Common myeloid progenitor, CD34-positive (primary cell): Measurements from ENCODE around the gene EPN1.

Experiments
- CTCF ChIA-PET: fragments of 350-600 bp; sonication (Branson Sonifier 250); formaldehyde crosslinking; loops from one replicate; lab custom pipeline; 2021; ENCODE audit warnings: antibody characterized with exemption; lab: Charles Lee
- POLR2A ChIA-PET: fragments of 350-600 bp; sonication (Branson Sonifier 250); formaldehyde crosslinking; loops from one replicate; lab custom pipeline; 2021; ENCODE audit warnings: antibody characterized with exemption; lab: Charles Lee
- DNase-seq, 3 donors: peaks; one replicate each; pipeline versions ENCODE4 v3.0.0 to v3.0.0-alpha.2; 2013
- H3K27ac ChIP-seq, 2 experiments: 1 replicate in 1 of 2; 2 replicates in 1 of 2; pipeline ENCODE4 v1.7.0; 2013; ENCODE audit warnings: inconsistent platforms in 2 of 2, low read length in 2 of 2, mild to moderate bottlenecking in 2 of 2, low read depth in 1 of 2, moderate library complexity in 1 of 2; ENCODE audit not compliant: severe bottlenecking in 2 of 2, insufficient read depth in 1 of 2, poor library complexity in 1 of 2
- H3K27me3 ChIP-seq, 5 experiments: replicated peaks in 2 of 5; 1 replicate in 3 of 5; 2 replicates in 2 of 5; pipeline versions ENCODE4 v1.6.1 to v1.7.0; 2013; ENCODE audit warnings: low read length in 4 of 5, mild to moderate bottlenecking in 2 of 5, moderate library complexity in 2 of 5, inconsistent platforms in 1 of 5; ENCODE audit not compliant: insufficient read depth in 5 of 5, control insufficient read depth in 4 of 5
- H3K36me3 ChIP-seq, 4 experiments: 1 replicate in 2 of 4; 2 replicates in 2 of 4; pipeline versions ENCODE4 v1.6.1 to v1.7.0; 2013; ENCODE audit warnings: low read length in 3 of 4, control low read depth in 1 of 4, mild to moderate bottlenecking in 1 of 4; ENCODE audit not compliant: control insufficient read depth in 4 of 4, insufficient read depth in 4 of 4
- H3K4me1 ChIP-seq, 4 experiments: 1 replicate in 3 of 4; 2 replicates in 1 of 4; pipeline versions ENCODE4 v1.6.1 to v1.7.1; 2013; ENCODE audit warnings: low read length in 3 of 4, mild to moderate bottlenecking in 3 of 4, control low read depth in 1 of 4, inconsistent platforms in 1 of 4, moderate library complexity in 1 of 4; ENCODE audit not compliant: control insufficient read depth in 4 of 4, insufficient read depth in 4 of 4; ENCODE audit errors: control extremely low read depth in 1 of 4
- H3K4me3 ChIP-seq, 7 experiments: 1 replicate in 4 of 7; 2 replicates in 3 of 7; pipeline versions ENCODE4 v1.5.1 to v1.7.0; 2013; ENCODE audit warnings: mild to moderate bottlenecking in 7 of 7, low read length in 6 of 7, moderate library complexity in 6 of 7, inconsistent platforms in 2 of 7, low read depth in 2 of 7, control low read depth in 1 of 7; ENCODE audit not compliant: insufficient read depth in 4 of 7, control insufficient read depth in 1 of 7; ENCODE audit errors: extremely low read depth in 1 of 7
- H3K9me3 ChIP-seq, 5 experiments: 1 replicate in 4 of 5; 2 replicates in 1 of 5; pipeline versions ENCODE4 v1.6.1 to v1.7.1; 2013; ENCODE audit warnings: low read length in 4 of 5, mild to moderate bottlenecking in 2 of 5, inconsistent platforms in 1 of 5, low read depth in 1 of 5, moderate library complexity in 1 of 5; ENCODE audit not compliant: control insufficient read depth in 4 of 5, insufficient read depth in 2 of 5; ENCODE audit errors: control extremely low read depth in 1 of 5
- WGBS: methylation state at CpG from one replicate; pipeline ENCODE4 v1.1.5; 2013; ENCODE audit not compliant: insufficient coverage; 5-methylcytosine and 5-hydroxymethylcytosine counted together

EPN1 gene

GRCh38 chr19:55654868-55655647 lies 20.0 kb upstream of the EPN1 start, which contains the start of gene U2AF2:
Gene U2AF2, plus strand, starts transcription at chr19:55655035. Its CDS starts 70 bp downstream, at chr19:55655105.
- no peaks in the 10 kb centered on the region for H3K9me3 ChIP-seq
- H3K36me3 ChIP-seq, result peaks cover 2 to 58% (median 22%) of the 10 kb centered on the region in 4 experiments
- H3K4me1 ChIP-seq, result peaks cover 18 to 47% (median 36%) of the 10 kb centered on the region in 4 experiments
- DNase-seq, result peak; percentile 93 to 96 (median 95)
- ChIA-PET CTCF (interaction anchor here (0.7 to 2.5 kb wide), 8 partner anchors 10 to 29 kb away, joined by 3 to 9 read pairs (median 4); partner anchors contain the start of gene ZNF581), POLR2A (interaction anchor here (0.9 to 1.4 kb wide), 3 partner anchors 13 to 56 kb away, joined by 4 to 6 read pairs (median 4); partner anchors contain the start of gene FIZ1)
- peak within 1 kb of the TSS; percentile 79 to 95 (median 87) for H3K4me3 ChIP-seq
- WGBS, result under 1% methylated on average over 76 of the region's 95 CpGs
- H3K27ac ChIP-seq, result peak within 1 kb of the TSS; percentile 96 to 99
- no peaks in the 10 kb centered on the region for H3K27me3 ChIP-seq

- DNase-seq, result no peak
- ChIA-PET CTCF (interaction anchor here (3.4 kb wide), 1 partner anchor 15 kb away, joined by 18 read pairs; no protein-coding TSS in a partner anchor), POLR2A (no interaction called here)
- 0% methylated on average over 14 of the region's 19 CpGs for WGBS
- no peaks in the 10 kb centered on the region for H3K27me3 ChIP-seq
- no peaks in the 10 kb centered on the region for H3K9me3 ChIP-seq
- H3K36me3 ChIP-seq, result peaks cover 2 to 59% (median 26%) of the 10 kb centered on the region in 4 experiments
- peak overlapping the region; percentile 96 to 99 for H3K27ac ChIP-seq
- peaks cover 18 to 47% (median 36%) of the 10 kb centered on the region in 4 experiments for H3K4me1 ChIP-seq
- peak overlapping the region; percentile 73 to 94 (median 87) for H3K4me3 ChIP-seq
Observed at GRCh38 chr19:55655648-55656040, 19.4 kb upstream of the EPN1 start.

GRCh38 chr19:55656552-55656951 lies 18.5 kb upstream of the EPN1 start:
- Histone ChIP-seq H3K36me3 (peaks cover 2 to 61% (median 31%) of the 10 kb centered on the region in 4 experiments), H3K4me1 (peaks cover 18 to 47% (median 36%) of the 10 kb centered on the region in 4 experiments), H3K9me3 (no peaks in the 10 kb centered on the region), H3K27me3 (no peaks in the 10 kb centered on the region), H3K4me3 (peak overlapping the region in 6 of 7 experiments; percentile 84 to 94 (median 90)), H3K27ac (peak overlapping the region; percentile 96 to 99)
- 76% methylated on average over 6 of the region's 7 CpGs for WGBS
- POLR2A ChIA-PET, result interaction anchor here (1.1 kb wide), 1 partner anchor 15 kb away, joined by 3 read pairs; no protein-coding TSS in a partner anchor
- no peak for DNase-seq
- CTCF ChIA-PET, result interaction anchor here (1.3 to 3.4 kb wide), 2 partner anchors 15 to 17 kb away, joined by 5 to 18 read pairs; no protein-coding TSS in a partner anchor

- Histone ChIP-seq H3K9me3 (no peaks in the 10 kb centered on the region), H3K27ac (peak overlapping the region in 1 of 2 experiments; percentile 99), H3K4me3 (peak overlapping the region in 6 of 7 experiments; percentile 2 to 94 (median 86)), H3K4me1 (peaks cover 18 to 47% (median 36%) of the 10 kb centered on the region in 4 experiments), H3K36me3 (peaks cover 2 to 63% (median 33%) of the 10 kb centered on the region in 4 experiments), H3K27me3 (no peaks in the 10 kb centered on the region)
- POLR2A ChIA-PET, result interaction anchor here (1.1 kb wide), 1 partner anchor 14 kb away, joined by 3 read pairs; no protein-coding TSS in a partner anchor
- no peak for DNase-seq
- 78% methylated on average over 18 of the region's 18 CpGs for WGBS
- CTCF ChIA-PET, result interaction anchor here (1.0 to 3.4 kb wide), 3 partner anchors 12 to 17 kb away, joined by 3 to 18 read pairs (median 5); no protein-coding TSS in a partner anchor
Observed at GRCh38 chr19:55656988-55657747, 17.9 kb upstream of the EPN1 start.

- peaks cover 18 to 44% (median 34%) of the 10 kb centered on the region in 4 experiments for H3K4me1 ChIP-seq
- H3K9me3 ChIP-seq, result no peaks in the 10 kb centered on the region
- peak overlapping the region; percentile 25 to 69 for H3K27ac ChIP-seq
- no peak for DNase-seq
- ChIA-PET CTCF (interaction anchor here (0.9 to 3.4 kb wide), 3 partner anchors 8 to 26 kb away, joined by 3 to 18 read pairs (median 3); no protein-coding TSS in a partner anchor), POLR2A (no interaction called here)
- H3K36me3 ChIP-seq, result peaks cover 11 to 75% (median 47%) of the 10 kb centered on the region in 4 experiments
- 97% methylated on average over 29 of the region's 37 CpGs for WGBS
- H3K4me3 ChIP-seq, result no peak overlapping the region
- H3K27me3 ChIP-seq, result no peaks in the 10 kb centered on the region
Observed at GRCh38 chr19:55658846-55659459, 16.1 kb upstream of the EPN1 start.

GRCh38 chr19:55659822-55660221 lies 15.2 kb upstream of the EPN1 start:
- POLR2A ChIA-PET, result no interaction called here
- 86% methylated on average over 4 of the region's 9 CpGs for WGBS
- DNase-seq, result no peak
- CTCF ChIA-PET, result no interaction called here
- Histone ChIP-seq H3K9me3 (no peaks in the 10 kb centered on the region), H3K4me1 (peaks cover 18 to 44% (median 34%) of the 10 kb centered on the region in 4 experiments), H3K27me3 (no peaks in the 10 kb centered on the region), H3K4me3 (no peak overlapping the region), H3K36me3 (peaks cover 15 to 81% (median 53%) of the 10 kb centered on the region in 4 experiments), H3K27ac (peak overlapping the region; percentile 33 to 69)
